ENCODE measurements around the gene PINK1. TPM values are rescaled to one million over a fixed set of nuclear protein-coding genes. Genes with fewer than 3 reads are reported as not detected.

Gene PINK1
- total RNA-seq, 3 donors from 2014 or later: 92.1 to 146 (median 94.1) TPM

GRCh38 chr1:20643080-20643479 is 9.8 kb downstream of the PINK1 start:
- no peak for DNase-seq (ENCODE audit: low spot score in 2 of 2)
- TF ChIP-seq POLR2AphosphoS5 (IDR thresholded peaks at IDR 0.05) (no peak), CTCF (IDR thresholded peaks at IDR 0.05) (no peak), POLR2A (IDR thresholded peaks at IDR 0.05) (no peak)
- Histone ChIP-seq H3K27me3 (no peaks in the 10 kb centered on the region), H3K27ac (no peak overlapping the region), H3K9me3 (no peaks in the 10 kb centered on the region), H3K4me1 (no peaks in the 10 kb centered on the region), H3K36me3 (peaks cover 8% of the 10 kb centered on the region), H3K4me3 (no peak overlapping the region)
- intact Hi-C loops (cut with DNase I; ENCODE audit: low total_unique reads): no loop called here

- no peaks in the 10 kb centered on the region for H3K9me3 ChIP-seq
- no peak overlapping the region for H3K4me3 ChIP-seq
- no peak for DNase-seq (ENCODE audit: low spot score in 2 of 2)
- intact Hi-C loops (cut with DNase I; ENCODE audit: low total_unique reads): no loop called here
- TF ChIP-seq CTCF (IDR thresholded peaks at IDR 0.05) (no peak), POLR2A (IDR thresholded peaks at IDR 0.05) (no peak), POLR2AphosphoS5 (IDR thresholded peaks at IDR 0.05) (no peak)
- no peaks in the 10 kb centered on the region for H3K27me3 ChIP-seq
- no peak overlapping the region for H3K27ac ChIP-seq
- no peaks in the 10 kb centered on the region for H3K36me3 ChIP-seq
- H3K4me1 ChIP-seq: no peaks in the 10 kb centered on the region
These were observed 11.2 kb downstream of the PINK1 start for GRCh38 chr1:20644416-20644815.

- TF ChIP-seq POLR2AphosphoS5 (IDR thresholded peaks at IDR 0.05) (no peak), CTCF (IDR thresholded peaks at IDR 0.05) (no peak), POLR2A (IDR thresholded peaks at IDR 0.05) (no peak)
- no peak overlapping the region for H3K27ac ChIP-seq
- no peaks in the 10 kb centered on the region for H3K36me3 ChIP-seq
- no peaks in the 10 kb centered on the region for H3K9me3 ChIP-seq
- no peaks in the 10 kb centered on the region for H3K27me3 ChIP-seq
- no peak overlapping the region for H3K4me3 ChIP-seq
- intact Hi-C loops (cut with DNase I; ENCODE audit: low total_unique reads): no loop called here
- H3K4me1 ChIP-seq: no peaks in the 10 kb centered on the region
- DNase-seq (ENCODE audit: low spot score in 2 of 2): no peak
These were observed 12.2 kb downstream of the PINK1 start for GRCh38 chr1:20645414-20645813.

- intact Hi-C loops (cut with DNase I; ENCODE audit: low total_unique reads): no loop called here
- DNase-seq (ENCODE audit: low spot score in 2 of 2): no peak
- no peak overlapping the region for H3K27ac ChIP-seq
- no peaks in the 10 kb centered on the region for H3K36me3 ChIP-seq
- H3K4me3 ChIP-seq: no peak overlapping the region
- no peaks in the 10 kb centered on the region for H3K9me3 ChIP-seq
- no peaks in the 10 kb centered on the region for H3K4me1 ChIP-seq
- TF ChIP-seq CTCF (IDR thresholded peaks at IDR 0.05): no peak
- TF ChIP-seq POLR2A (IDR thresholded peaks at IDR 0.05): no peak
- no peak for TF ChIP-seq POLR2AphosphoS5 (IDR thresholded peaks at IDR 0.05)
- H3K27me3 ChIP-seq: no peaks in the 10 kb centered on the region
These were observed 15.2 kb downstream of the PINK1 start for GRCh38 chr1:20648438-20648837.

GRCh38 chr1:20648946-20649345 is 15.7 kb downstream of the PINK1 start:
- no peak overlapping the region for H3K27ac ChIP-seq
- no peaks in the 10 kb centered on the region for H3K4me1 ChIP-seq
- no peaks in the 10 kb centered on the region for H3K36me3 ChIP-seq
- no peak for DNase-seq (ENCODE audit: low spot score in 2 of 2)
- no peaks in the 10 kb centered on the region for H3K9me3 ChIP-seq
- H3K4me3 ChIP-seq: no peak overlapping the region
- H3K27me3 ChIP-seq: no peaks in the 10 kb centered on the region
- intact Hi-C loops (cut with DNase I; ENCODE audit: low total_unique reads): no loop called here
- TF ChIP-seq POLR2AphosphoS5 (IDR thresholded peaks at IDR 0.05): no peak
- TF ChIP-seq CTCF (IDR thresholded peaks at IDR 0.05): no peak
- no peak for TF ChIP-seq POLR2A (IDR thresholded peaks at IDR 0.05)
